DOHH2 (cell line): ENCODE measurements around the gene CD70.
"Not testable (repeated sequence)": the region's sequence is repeated elsewhere in the genome, so short reads cannot be mapped to it uniquely, and the experiment has no call there.

Experiments
- H3F3A ChIP-seq: fragments of 200-600 bp; sonication (generic), shearing (Covaris generic); 2 replicates; pipeline ENCODE4 v1.6.0; 2016; ENCODE audit warnings: antibody characterized with exemption, mild to moderate bottlenecking; ENCODE audit not compliant: control insufficient read depth, insufficient read depth
- H3K27ac ChIP-seq: fragments of 200-600 bp; sonication (generic); 2 replicates; pipeline ENCODE4 v1.5.1; 2014; ENCODE audit warnings: low read depth, mild to moderate bottlenecking, low read length, moderate library complexity
- H3K27me3 ChIP-seq: fragments of 200-600 bp; sonication (generic); 2 replicates; pipeline ENCODE4 v1.6.1; 2014; ENCODE audit warnings: mild to moderate bottlenecking, low read length, mixed read lengths; ENCODE audit not compliant: control insufficient read depth
- H3K36me3 ChIP-seq: fragments of 200-600 bp; sonication (generic); 2 replicates; pipeline ENCODE4 v1.6.1; 2014; ENCODE audit warnings: mild to moderate bottlenecking, low read length, moderate library complexity, mixed read lengths; ENCODE audit not compliant: control insufficient read depth
- H3K4me1 ChIP-seq: fragments of 200-600 bp; sonication (generic); 2 replicates; pipeline ENCODE4 v1.6.1; 2014; ENCODE audit warnings: mild to moderate bottlenecking, low read length, mixed read lengths; ENCODE audit not compliant: control insufficient read depth
- H3K4me2 ChIP-seq: fragments of 200-600 bp; sonication (generic); 2 replicates; pipeline ENCODE4 v1.6.0; 2014; ENCODE audit warnings: mild to moderate bottlenecking, low read length, moderate library complexity
- H3K4me3 ChIP-seq: fragments of 200-600 bp; sonication (generic); 2 replicates; pipeline ENCODE4 v1.5.1; 2014; ENCODE audit warnings: mild to moderate bottlenecking, low read length, mixed read lengths
- H3K79me2 ChIP-seq: fragments of 200-600 bp; sonication (generic); 2 replicates; pipeline ENCODE4 v1.6.1; 2014; ENCODE audit warnings: mild to moderate bottlenecking, low read length, mixed read lengths; ENCODE audit not compliant: control insufficient read depth
- H3K9me2 ChIP-seq: fragments of 200-600 bp; sonication (generic); replicated peaks from 2 replicates; pipeline ENCODE4 v1.6.1; 2014; ENCODE audit warnings: mild to moderate bottlenecking, low read length, mixed read lengths; ENCODE audit not compliant: control insufficient read depth
- H3K9me3 ChIP-seq: fragments of 200-600 bp; sonication (generic); 2 replicates; pipeline ENCODE4 v1.6.1; 2014; ENCODE audit warnings: antibody characterized with exemption, low read length, mixed read lengths; ENCODE audit not compliant: control insufficient read depth, insufficient read depth
- H4K20me1 ChIP-seq: fragments of 200-600 bp; sonication (generic); 2 replicates; pipeline ENCODE4 v1.6.0; 2014; ENCODE audit warnings: low read depth, mild to moderate bottlenecking, antibody characterized with exemption, low read length, moderate library complexity; ENCODE audit not compliant: control insufficient read depth, insufficient read depth
- CTCF ChIP-seq: fragments of 200-600 bp; sonication (generic); IDR thresholded peaks from one replicate; pipeline ENCODE4 v1.5.1; 2014; ENCODE audit warnings: antibody characterized with exemption, mild to moderate bottlenecking, low read depth, low read length; ENCODE audit not compliant: poor library complexity, severe bottlenecking
- EZH2phosphoT487 ChIP-seq: fragments of 200-600 bp; sonication (generic); IDR thresholded peaks from 2 replicates; pipeline ENCODE4 v1.6.1; 2017; ENCODE audit warnings: borderline replicate concordance, mild to moderate bottlenecking, antibody characterized with exemption, low read length, moderate library complexity, mixed read lengths

CD70 gene

GRCh38 chr19:6551607-6552450 is 39.1 kb downstream of the CD70 start:
- Histone ChIP-seq H3K36me3 (no peaks in the 10 kb centered on the region), H3K4me2 (peak overlapping the region; percentile 71), H3K27ac (no peak overlapping the region), H3K4me3 (peak overlapping the region; percentile 33; the same call in 1 of the 2 replicates), H4K20me1 (no peaks in the 10 kb centered on the region), H3K9me3 (peaks cover 19% of the 10 kb centered on the region; the same call in 1 of the 2 replicates), H3K79me2 (no peaks in the 10 kb centered on the region), H3K9me2 (no peaks in the 10 kb centered on the region), H3K27me3 (no peaks in the 10 kb centered on the region), H3K4me1 (peaks cover 34% of the 10 kb centered on the region), H3F3A (0 out of 2 replicates have a peak, but pooled peaks cover 2% of the 10 kb centered on the region)
- TF ChIP-seq CTCF, result peak; percentile 68
- no peak for TF ChIP-seq EZH2phosphoT487

GRCh38 chr19:6551091-6551490 is 39.9 kb downstream of the CD70 start:
- Histone ChIP-seq H4K20me1 (no peaks in the 10 kb centered on the region), H3K27ac (no peak overlapping the region), H3K4me3 (no peak overlapping the region), H3K9me2 (no peaks in the 10 kb centered on the region), H3K9me3 (peaks cover 24% of the 10 kb centered on the region; the same call in 1 of the 2 replicates), H3K27me3 (no peaks in the 10 kb centered on the region), H3K4me1 (peaks cover 34% of the 10 kb centered on the region), H3F3A (0 out of 2 replicates have a peak, but pooled peaks cover 2% of the 10 kb centered on the region), H3K36me3 (no peaks in the 10 kb centered on the region), H3K4me2 (no peak overlapping the region), H3K79me2 (no peaks in the 10 kb centered on the region)
- TF ChIP-seq CTCF (no peak), EZH2phosphoT487 (no peak)

GRCh38 chr19:6550679-6551078 is 40.3 kb downstream of the CD70 start:
- Histone ChIP-seq H3K4me1 (peaks cover 34% of the 10 kb centered on the region), H3K9me3 (peaks cover 25% of the 10 kb centered on the region; the same call in 1 of the 2 replicates)
- not testable (repeated sequence) for H3K79me2 ChIP-seq, H3F3A ChIP-seq, H3K27ac ChIP-seq, H3K27me3 ChIP-seq, H3K4me3 ChIP-seq, H3K36me3 ChIP-seq, H4K20me1 ChIP-seq, H3K9me2 ChIP-seq, H3K4me2 ChIP-seq

- peaks cover 15% of the 10 kb centered on the region; the same call in 1 of the 2 replicates for H3K9me3 ChIP-seq
- no peaks in the 10 kb centered on the region for H3K27me3 ChIP-seq
- peaks cover 8% of the 10 kb centered on the region for H3K36me3 ChIP-seq
- H3K79me2 ChIP-seq, result no peaks in the 10 kb centered on the region
- no peaks in the 10 kb centered on the region for H4K20me1 ChIP-seq
- H3K4me3 ChIP-seq, result no peak overlapping the region
- H3F3A ChIP-seq, result no peaks in the 10 kb centered on the region; the same call in 1 of the 2 replicates
- H3K4me1 ChIP-seq, result peaks cover 31% of the 10 kb centered on the region
- H3K9me2 ChIP-seq, result no peaks in the 10 kb centered on the region
- no peak overlapping the region for H3K4me2 ChIP-seq
- TF ChIP-seq CTCF (no peak), EZH2phosphoT487 (no peak)
- H3K27ac ChIP-seq, result no peak overlapping the region
These were observed 47.0 kb downstream of the CD70 start for GRCh38 chr19:6543866-6544347.
